ENCODE data around the gene TMSB4X. TPM values are rescaled to one million over a fixed set of nuclear protein-coding genes. Genes with fewer than 3 reads are reported as not detected.

The TMSB4X gene
- total RNA-seq, 4 donors from 2014 or later = 1,261 to 2,736 (median 1,532) TPM

DNA sequence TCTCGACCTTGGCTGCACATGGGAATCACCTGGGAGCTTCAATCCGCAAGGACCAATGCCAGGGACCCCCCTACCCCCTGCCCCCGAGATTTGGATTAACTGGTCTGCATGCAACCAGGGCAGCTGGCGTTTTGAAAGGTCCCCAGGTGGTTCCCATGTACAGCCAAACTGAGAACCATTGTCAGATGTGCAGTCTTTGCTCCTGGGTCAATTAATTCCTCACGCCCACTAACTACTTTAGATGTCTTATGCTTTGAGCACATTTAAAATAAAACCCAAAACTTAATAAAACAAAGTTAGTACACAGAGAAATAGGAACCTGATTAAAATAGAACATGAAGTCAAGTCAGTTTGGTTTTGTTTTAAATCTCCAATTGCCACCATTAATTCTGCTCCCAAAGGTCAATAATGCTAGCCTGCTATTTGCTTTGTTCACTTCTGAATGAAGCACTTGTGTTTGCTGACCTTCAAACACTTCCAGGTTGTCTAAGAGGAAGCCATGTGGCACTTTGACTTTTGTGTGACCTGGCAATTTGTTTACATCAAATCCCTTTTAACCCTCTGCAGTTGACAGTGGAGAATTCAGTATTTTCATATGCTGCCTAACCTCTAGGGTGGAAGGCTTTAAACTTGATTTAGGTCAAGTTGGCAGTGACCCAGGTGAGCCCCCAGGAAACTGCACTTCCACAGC is 27.2 kb upstream of the TMSB4X start:
- no peak overlapping the region for H3K4me3 ChIP-seq (ENCODE audit: low read depth, poor library complexity, severe bottlenecking)
- intact Hi-C loops (cut with DNase I; ENCODE audit: low total_unique reads) = loop anchor here (10.0 kb wide), 1 partner anchor 537 kb away; no protein-coding TSS in a partner anchor
- DNase-seq (ENCODE audit: low spot score in 2 of 2) = peak in 1 of 2 donors; percentile 59
- WGBS, 2 donors = 64 to 75% methylated on average over 5 of the region's 5 CpGs
- TF ChIP-seq CTCF (IDR thresholded peaks at IDR 0.05) (no peak), POLR2A (IDR thresholded peaks at IDR 0.05) (no peak)

- intact Hi-C loops (cut with DNase I; ENCODE audit: low total_unique reads) = loop anchor here (10.0 kb wide), 1 partner anchor 536 kb away; no protein-coding TSS in a partner anchor
- DNase-seq (ENCODE audit: low spot score in 2 of 2) = peak in 1 of 2 donors; percentile 36
- no peak overlapping the region for H3K4me3 ChIP-seq (ENCODE audit: low read depth, poor library complexity, severe bottlenecking)
- TF ChIP-seq CTCF (IDR thresholded peaks at IDR 0.05) (no peak), POLR2A (IDR thresholded peaks at IDR 0.05) (no peak)
- WGBS, 2 donors = 90 to 93% methylated on average over 2 of the region's 2 CpGs
Measured at GRCh38 chrX:12948495-12948894, 26.4 kb upstream of the TMSB4X start.

GRCh38 chrX:12949205-12949926 is 25.5 kb upstream of the TMSB4X start:
- TF ChIP-seq CTCF (IDR thresholded peaks at IDR 0.05) (no peak), POLR2A (IDR thresholded peaks at IDR 0.05) (no peak)
- H3K4me3 ChIP-seq (ENCODE audit: low read depth, poor library complexity, severe bottlenecking) = no peak overlapping the region
- intact Hi-C loops (cut with DNase I; ENCODE audit: low total_unique reads) = loop anchor here (10.0 kb wide), 1 partner anchor 535 kb away; no protein-coding TSS in a partner anchor
- WGBS, 2 donors = 47 to 54% methylated on average over 5 of the region's 5 CpGs
- DNase-seq (ENCODE audit: low spot score in 2 of 2) = peak in 1 of 2 donors; percentile 18

- TF ChIP-seq POLR2A (IDR thresholded peaks at IDR 0.05) = no peak
- no peak for TF ChIP-seq CTCF (IDR thresholded peaks at IDR 0.05)
- DNase-seq (ENCODE audit: low spot score in 2 of 2) = peak; percentile 86 to 95
- H3K4me3 ChIP-seq (ENCODE audit: low read depth, poor library complexity, severe bottlenecking) = no peak overlapping the region
- WGBS, 2 donors = 51 to 54% methylated on average over 11 of the region's 11 CpGs
- intact Hi-C loops (cut with DNase I; ENCODE audit: low total_unique reads) = loop anchor here (10.0 kb wide), 1 partner anchor 535 kb away; no protein-coding TSS in a partner anchor
Measured at GRCh38 chrX:12949927-12950656, 24.8 kb upstream of the TMSB4X start.

GRCh38 chrX:12950851-12951594 is 23.9 kb upstream of the TMSB4X start:
- peak in 1 of 2 donors; percentile 79 for DNase-seq (ENCODE audit: low spot score in 2 of 2)
- no peak overlapping the region for H3K4me3 ChIP-seq (ENCODE audit: low read depth, poor library complexity, severe bottlenecking)
- intact Hi-C loops (cut with DNase I; ENCODE audit: low total_unique reads) = no loop called here
- TF ChIP-seq POLR2A (IDR thresholded peaks at IDR 0.05) (no peak), CTCF (IDR thresholded peaks at IDR 0.05) (no peak)
- WGBS, 2 donors = 58 to 62% methylated on average over 9 of the region's 9 CpGs
